ENCODE results near the gene IRF4. TPM values are rescaled to one million over a fixed set of nuclear protein-coding genes. Genes with fewer than 3 reads are reported as not detected.

IRF4 gene
- total and polyA plus RNA-seq, 4 donors: 0.85 to 5.0 (median 2.9) TPM

- Histone ChIP-seq H3K36me3 (ENCODE audit: control insufficient read depth in 4 of 4, insufficient read depth in 4 of 4, low read length in 4 of 4) (no peaks in the 10 kb centered on the region), H3K9ac (ENCODE audit: insufficient read depth in 1 of 2, low read length in 2 of 2) (no peak overlapping the region), H3K27ac (ENCODE audit: low read depth in 1 of 2, low read length in 1 of 2) (no peak overlapping the region), H3K4me1 (ENCODE audit: control insufficient read depth in 5 of 5, insufficient read depth in 5 of 5, low read length in 5 of 5) (no peaks in the 10 kb centered on the region), H3K27me3 (ENCODE audit: control insufficient read depth in 3 of 3, insufficient read depth in 3 of 3, low read length in 2 of 3) (no peaks in the 10 kb centered on the region), H3K4me3 (no peak overlapping the region), H3K9me3 (ENCODE audit: control insufficient read depth in 4 of 4, insufficient read depth in 3 of 4, low read length in 3 of 4) (peaks cover 0 to 10% (median 0%) of the 10 kb centered on the region in 4 donors)
- no peak for TF ChIP-seq CTCF (IDR thresholded peaks at IDR 0.05; ENCODE audit: control extremely low read depth, extremely low read depth)
- peak in 1 of 3 donors; percentile 23 for DNase-seq
- 75 to 76% methylated on average over 19 of the region's 19 CpGs for WGBS, 2 donors
- ATAC-seq (ENCODE audit: insufficient read depth, low FRiP score): no peak
These were observed 30.7 kb upstream of the IRF4 start for GRCh38 chr6:360764-361373.

- Histone ChIP-seq H3K27ac (ENCODE audit: low read depth in 1 of 2, low read length in 1 of 2) (no peak overlapping the region), H3K9me3 (ENCODE audit: control insufficient read depth in 4 of 4, insufficient read depth in 3 of 4, low read length in 3 of 4) (peaks cover 0 to 10% (median 0%) of the 10 kb centered on the region in 4 donors), H3K4me1 (ENCODE audit: control insufficient read depth in 5 of 5, insufficient read depth in 5 of 5, low read length in 5 of 5) (no peaks in the 10 kb centered on the region), H3K27me3 (ENCODE audit: control insufficient read depth in 3 of 3, insufficient read depth in 3 of 3, low read length in 2 of 3) (no peaks in the 10 kb centered on the region), H3K4me3 (no peak overlapping the region), H3K9ac (ENCODE audit: insufficient read depth in 1 of 2, low read length in 2 of 2) (no peak overlapping the region), H3K36me3 (ENCODE audit: control insufficient read depth in 4 of 4, insufficient read depth in 4 of 4, low read length in 4 of 4) (no peaks in the 10 kb centered on the region)
- TF ChIP-seq CTCF (IDR thresholded peaks at IDR 0.05; ENCODE audit: control extremely low read depth, extremely low read depth): no peak
- ATAC-seq (ENCODE audit: insufficient read depth, low FRiP score) (no peak), DNase-seq (no peak)
- WGBS, 2 donors: 84 to 89% methylated on average over 16 of the region's 16 CpGs
These were observed 30.0 kb upstream of the IRF4 start for GRCh38 chr6:361411-362132.

- no peaks in the 10 kb centered on the region for H3K36me3 ChIP-seq (ENCODE audit: control insufficient read depth in 4 of 4, insufficient read depth in 4 of 4, low read length in 4 of 4)
- WGBS, 2 donors: 83 to 87% methylated on average over 14 of the region's 14 CpGs
- peaks cover 0 to 3% (median 0%) of the 10 kb centered on the region in 3 donors for H3K27me3 ChIP-seq (ENCODE audit: control insufficient read depth in 3 of 3, insufficient read depth in 3 of 3, low read length in 2 of 3)
- DNase-seq: no peak
- no peak for TF ChIP-seq CTCF (IDR thresholded peaks at IDR 0.05; ENCODE audit: control extremely low read depth, extremely low read depth)
- H3K9ac ChIP-seq (ENCODE audit: insufficient read depth in 1 of 2, low read length in 2 of 2): no peak overlapping the region
- H3K27ac ChIP-seq (ENCODE audit: low read depth in 1 of 2, low read length in 1 of 2): no peak overlapping the region
- H3K4me3 ChIP-seq: no peak overlapping the region
- H3K4me1 ChIP-seq (ENCODE audit: control insufficient read depth in 5 of 5, insufficient read depth in 5 of 5, low read length in 5 of 5): no peaks in the 10 kb centered on the region
- peaks cover 0 to 10% (median 1%) of the 10 kb centered on the region in 4 donors for H3K9me3 ChIP-seq (ENCODE audit: control insufficient read depth in 4 of 4, insufficient read depth in 3 of 4, low read length in 3 of 4)
- no peak for ATAC-seq (ENCODE audit: insufficient read depth, low FRiP score)
These were observed 29.2 kb upstream of the IRF4 start for GRCh38 chr6:362231-362923.

Measured in lung (tissue), 12 donors.